PFSK-1 (cell line): ENCODE measurements around the gene SEMA3F.

ENCODE experiments used
- POLR2AphosphoS5 ChIP-seq: IDR thresholded peaks from 2 replicates; pipeline ENCODE4 v1.6.1; 2012; ENCODE audit warnings: low read depth, mild to moderate bottlenecking, control low read depth, low read length, moderate library complexity
- SIN3A ChIP-seq: IDR thresholded peaks from 2 replicates; pipeline ENCODE4 v1.6.1; 2012; ENCODE audit warnings: mild to moderate bottlenecking, low read length, moderate library complexity, borderline replicate concordance; ENCODE audit not compliant: insufficient read depth
- TAF1 ChIP-seq: IDR thresholded peaks from 2 replicates; pipeline ENCODE4 v1.6.1; 2012; ENCODE audit warnings: low read length, control low read depth, borderline replicate concordance; ENCODE audit not compliant: insufficient read depth
- TF ChIP-seq, protein P1 (sequence below), 2 experiments: IDR thresholded peaks; 2 replicates each; pipeline versions ENCODE4 v1.6.1 to v1.8.0; 2011 to 2012; ENCODE audit warnings: low read depth in 2 of 2, low read length in 2 of 2, control low read depth in 1 of 2, inconsistent platforms in 1 of 2, mild to moderate bottlenecking in 1 of 2, moderate library complexity in 1 of 2; ENCODE audit not compliant: insufficient read depth in 1 of 2

- TF ChIP-seq SIN3A (no peak), POLR2AphosphoS5 (no peak), TAF1 (no peak)
- TF ChIP-seq, protein P1, sequence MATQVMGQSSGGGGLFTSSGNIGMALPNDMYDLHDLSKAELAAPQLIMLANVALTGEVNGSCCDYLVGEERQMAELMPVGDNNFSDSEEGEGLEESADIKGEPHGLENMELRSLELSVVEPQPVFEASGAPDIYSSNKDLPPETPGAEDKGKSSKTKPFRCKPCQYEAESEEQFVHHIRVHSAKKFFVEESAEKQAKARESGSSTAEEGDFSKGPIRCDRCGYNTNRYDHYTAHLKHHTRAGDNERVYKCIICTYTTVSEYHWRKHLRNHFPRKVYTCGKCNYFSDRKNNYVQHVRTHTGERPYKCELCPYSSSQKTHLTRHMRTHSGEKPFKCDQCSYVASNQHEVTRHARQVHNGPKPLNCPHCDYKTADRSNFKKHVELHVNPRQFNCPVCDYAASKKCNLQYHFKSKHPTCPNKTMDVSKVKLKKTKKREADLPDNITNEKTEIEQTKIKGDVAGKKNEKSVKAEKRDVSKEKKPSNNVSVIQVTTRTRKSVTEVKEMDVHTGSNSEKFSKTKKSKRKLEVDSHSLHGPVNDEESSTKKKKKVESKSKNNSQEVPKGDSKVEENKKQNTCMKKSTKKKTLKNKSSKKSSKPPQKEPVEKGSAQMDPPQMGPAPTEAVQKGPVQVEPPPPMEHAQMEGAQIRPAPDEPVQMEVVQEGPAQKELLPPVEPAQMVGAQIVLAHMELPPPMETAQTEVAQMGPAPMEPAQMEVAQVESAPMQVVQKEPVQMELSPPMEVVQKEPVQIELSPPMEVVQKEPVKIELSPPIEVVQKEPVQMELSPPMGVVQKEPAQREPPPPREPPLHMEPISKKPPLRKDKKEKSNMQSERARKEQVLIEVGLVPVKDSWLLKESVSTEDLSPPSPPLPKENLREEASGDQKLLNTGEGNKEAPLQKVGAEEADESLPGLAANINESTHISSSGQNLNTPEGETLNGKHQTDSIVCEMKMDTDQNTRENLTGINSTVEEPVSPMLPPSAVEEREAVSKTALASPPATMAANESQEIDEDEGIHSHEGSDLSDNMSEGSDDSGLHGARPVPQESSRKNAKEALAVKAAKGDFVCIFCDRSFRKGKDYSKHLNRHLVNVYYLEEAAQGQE (IDR thresholded peaks at IDR 0.05; ENCODE audit: insufficient read depth in 1 of 2, low read depth in 2 of 2, low read length in 2 of 2) = no peak
Observed at GRCh38 chr3:50219285-50219684, 64.2 kb downstream of the SEMA3F start.
